HEK293 (cell line): Measurements from ENCODE around the gene PLEKHH3.

Experiments used
- CTCF ChIA-PET: fragments of 350-600 bp; formaldehyde crosslinking; extraction: SDS; loops from one replicate; lab custom pipeline; 2021; ENCODE audit warnings: antibody characterized with exemption; lab: Yijun Ruan, JAX
- POLR2A ChIA-PET: fragments of 300-600 bp; formaldehyde crosslinking; extraction: SDS; loops from one replicate; lab custom pipeline; 2020; ENCODE audit warnings: antibody characterized with exemption, inconsistent platforms; lab: Yijun Ruan, JAX
- H3K27ac ChIP-seq: fragments of 200-500 bp; sonication (Bioruptor generic); 2 replicates; pipeline ENCODE4 v1.5.1; 2014; ENCODE audit warnings: low read depth, low read length, control low read depth, inconsistent platforms; ENCODE audit errors: extremely low read depth
- H3K36me3 ChIP-seq, 2 experiments: fragments of 200-500 bp in 1 of 2; sonication (Bioruptor generic) in 1 of 2; 1 replicate in 1 of 2; 2 replicates in 1 of 2; pipeline ENCODE4 v1.5.1; 2014 to 2017; ENCODE audit warnings: inconsistent platforms in 2 of 2, low read length in 2 of 2; ENCODE audit not compliant: control insufficient read depth in 2 of 2, insufficient read depth in 1 of 2
- H3K4me1 ChIP-seq: fragments of 200-500 bp; sonication (Bioruptor generic); 2 replicates; pipeline ENCODE4 v1.5.1; 2014; ENCODE audit warnings: mild to moderate bottlenecking, low read length, inconsistent platforms; ENCODE audit not compliant: control insufficient read depth, insufficient read depth
- H3K4me3 ChIP-seq: 2 replicates; pipeline ENCODE4 v1.5.1; 2011; ENCODE audit warnings: low read depth, mild to moderate bottlenecking, control low read depth, low read length, moderate library complexity
- H3K9me3 ChIP-seq: fragments of 200-500 bp; sonication (Bioruptor generic); 2 replicates; pipeline ENCODE4 v1.5.1; 2014; ENCODE audit warnings: low read depth, low read length, inconsistent platforms; ENCODE audit not compliant: control insufficient read depth, insufficient read depth
- GLI2 ChIP-seq: fragments of 450-650 bp; formaldehyde crosslinking; IDR thresholded peaks from 2 replicates; pipeline ENCODE4; 2017; ENCODE audit warnings: missing biosample characterization, missing genetic modification characterization, low read depth, borderline replicate concordance
- SP3 ChIP-seq: fragments of 450-650 bp; formaldehyde crosslinking; IDR thresholded peaks from 2 replicates; pipeline ENCODE4 v1.5.1; 2016; ENCODE audit warnings: missing biosample characterization, missing genetic modification characterization
- YY1 ChIP-seq: fragments of 450-650 bp; formaldehyde crosslinking; IDR thresholded peaks from 2 replicates; pipeline ENCODE4 v1.5.1; 2018; ENCODE audit warnings: missing biosample characterization, missing genetic modification characterization
- ZBTB1 ChIP-seq: fragments of 450-650 bp; formaldehyde crosslinking; IDR thresholded peaks from 2 replicates; pipeline ENCODE4 v1.5.1; 2016; ENCODE audit warnings: missing biosample characterization, missing genetic modification characterization
- ZBTB21 ChIP-seq: fragments of 450-650 bp; formaldehyde crosslinking; IDR thresholded peaks from 2 replicates; pipeline ENCODE4 v1.5.1; 2017; ENCODE audit warnings: missing biosample characterization, missing genetic modification characterization
- ZFP3 ChIP-seq: fragments of 450-650 bp; formaldehyde crosslinking; IDR thresholded peaks from 2 replicates; pipeline ENCODE4 v1.5.1; 2016; ENCODE audit warnings: low read depth, missing biosample characterization, missing genetic modification characterization
- ZFP41 ChIP-seq: fragments of 450-650 bp; formaldehyde crosslinking; IDR thresholded peaks from 2 replicates; pipeline ENCODE4 v1.5.1; 2016; ENCODE audit warnings: missing biosample characterization, missing genetic modification characterization, borderline replicate concordance
- ZNF221 ChIP-seq: fragments of 450-650 bp; formaldehyde crosslinking; IDR thresholded peaks from 2 replicates; pipeline ENCODE4 v1.5.1; 2017; ENCODE audit warnings: missing biosample characterization, missing genetic modification characterization, borderline replicate concordance
- ZNF248 ChIP-seq: fragments of 450-650 bp; formaldehyde crosslinking; IDR thresholded peaks from 2 replicates; pipeline ENCODE4 v1.5.1; 2017; ENCODE audit warnings: missing biosample characterization, missing genetic modification characterization
- ZNF274 ChIP-seq, 2 experiments: fragments of 200-500 bp in 1 of 2; fragments of 450-650 bp in 1 of 2; sonication (Bioruptor generic) in 1 of 2; formaldehyde crosslinking in 1 of 2; IDR thresholded peaks; 2 replicates each; pipeline versions ENCODE4 v1.5.1 to v1.6.1; 2014 to 2016; ENCODE audit warnings: borderline replicate concordance in 1 of 2, inconsistent platforms in 1 of 2, low read length in 1 of 2, missing biosample characterization in 1 of 2, missing genetic modification characterization in 1 of 2
- ZNF311 ChIP-seq: fragments of 450-650 bp; formaldehyde crosslinking; IDR thresholded peaks from 2 replicates; pipeline ENCODE4 v1.5.1; 2017; ENCODE audit warnings: missing biosample characterization, missing genetic modification characterization, borderline replicate concordance
- ZNF37A ChIP-seq: fragments of 450-650 bp; IDR thresholded peaks from 2 replicates; pipeline ENCODE4 v1.5.1; 2018; ENCODE audit warnings: missing biosample characterization, missing genetic modification characterization
- ZNF426 ChIP-seq: fragments of 450-650 bp; formaldehyde crosslinking; IDR thresholded peaks from 2 replicates; pipeline ENCODE4 v1.5.1; 2017; ENCODE audit warnings: missing biosample characterization, missing genetic modification characterization, mild to moderate bottlenecking, inconsistent platforms, moderate library complexity
- ZNF433 ChIP-seq: fragments of 450-650 bp; formaldehyde crosslinking; IDR thresholded peaks from 2 replicates; pipeline ENCODE4 v1.5.1; 2016; ENCODE audit warnings: missing biosample characterization, missing genetic modification characterization, low read depth
- ZNF513 ChIP-seq: fragments of 450-650 bp; IDR thresholded peaks from 2 replicates; pipeline ENCODE4 v1.5.1; 2018; ENCODE audit warnings: missing biosample characterization, missing genetic modification characterization
- ZNF596 ChIP-seq: fragments of 450-650 bp; IDR thresholded peaks from 2 replicates; pipeline ENCODE4 v1.5.0; 2018; ENCODE audit warnings: missing biosample characterization, mild to moderate bottlenecking, missing genetic modification characterization, moderate library complexity
- ZNF623 ChIP-seq: fragments of 450-650 bp; formaldehyde crosslinking; IDR thresholded peaks from 2 replicates; pipeline ENCODE4 v1.5.1; 2016; ENCODE audit warnings: missing biosample characterization, missing genetic modification characterization
- ZNF830 ChIP-seq: fragments of 450-650 bp; IDR thresholded peaks from 2 replicates; pipeline ENCODE4 v1.5.0; 2018; ENCODE audit warnings: missing biosample characterization, missing genetic modification characterization, low read depth, mild to moderate bottlenecking, moderate library complexity
- TF ChIP-seq, protein P1 (sequence below): fragments of 450-650 bp; formaldehyde crosslinking; IDR thresholded peaks from 2 replicates; pipeline ENCODE4 v1.5.1; 2016; ENCODE audit warnings: missing biosample characterization, missing genetic modification characterization
- TF ChIP-seq, protein P2 (sequence below): fragments of 450-650 bp; formaldehyde crosslinking; IDR thresholded peaks from 2 replicates; pipeline ENCODE4 v1.5.1; 2016; ENCODE audit warnings: missing biosample characterization, missing genetic modification characterization
- TF ChIP-seq, protein P3 (sequence below): fragments of 450-650 bp; formaldehyde crosslinking; IDR thresholded peaks from 2 replicates; pipeline ENCODE4 v1.5.1; 2017; ENCODE audit warnings: missing biosample characterization, mild to moderate bottlenecking, missing genetic modification characterization, moderate library complexity

PLEKHH3 gene

DNA sequence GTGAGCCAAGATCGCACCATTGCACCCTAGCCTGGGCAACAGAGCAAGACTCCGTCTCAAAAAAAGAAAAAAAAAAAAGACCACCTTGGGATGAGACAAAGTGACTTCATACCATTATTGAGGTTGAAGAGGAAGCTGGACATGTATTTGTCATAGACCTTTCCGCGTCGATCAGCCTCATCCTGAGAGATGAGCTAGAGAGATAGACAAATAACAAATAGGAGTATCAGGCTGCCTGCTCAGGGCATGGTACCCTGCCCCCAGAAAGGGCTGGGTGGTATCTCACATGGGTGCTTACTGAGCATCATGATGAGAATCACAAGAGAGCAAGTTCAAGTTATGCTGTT lies 27.7 kb upstream of the PLEKHH3 start:
- no peaks in the 10 kb centered on the region for H3K4me1 ChIP-seq
- TF ChIP-seq ZBTB21 (tag by site-specific recombination) (no peak), ZFP3 (tag by site-specific recombination) (no peak), ZNF596 (tag by site-specific recombination) (no peak), ZNF513 (tag by site-specific recombination) (no peak), ZNF433 (tag by site-specific recombination) (no peak), YY1 (tag by site-specific recombination) (no peak), ZNF830 (no peak), GLI2 (tag by site-specific recombination) (no peak), ZNF426 (tag by site-specific recombination) (no peak), ZNF311 (tag by site-specific recombination) (no peak), ZNF248 (no peak), ZNF37A (tag by site-specific recombination) (no peak)
- TF ChIP-seq, protein P1, sequence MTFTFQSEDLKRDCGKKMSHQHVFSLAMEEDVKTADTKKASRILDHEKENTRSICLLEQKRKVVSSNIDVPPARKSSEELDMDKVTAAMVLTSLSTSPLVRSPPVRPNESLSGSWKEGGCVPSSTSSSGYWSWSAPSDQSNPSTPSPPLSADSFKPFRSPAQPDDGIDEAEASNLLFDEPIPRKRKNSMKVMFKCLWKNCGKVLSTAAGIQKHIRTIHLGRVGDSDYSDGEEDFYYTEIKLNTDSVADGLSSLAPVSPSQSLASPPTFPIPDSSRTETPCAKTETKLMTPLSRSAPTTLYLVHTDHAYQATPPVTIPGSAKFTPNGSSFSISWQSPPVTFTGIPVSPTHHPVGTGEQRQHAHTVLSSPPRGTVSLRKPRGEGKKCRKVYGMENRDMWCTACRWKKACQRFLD (tag by site-specific recombination): no peak
- TF ChIP-seq, all 188 proteins: peak for 0
- CTCF ChIA-PET: interaction anchor here (0.5 to 1.1 kb wide), 2 partner anchors 16 to 978 kb away, joined by 5 read pairs; no protein-coding TSS in a partner anchor
- no peaks in the 10 kb centered on the region for H3K9me3 ChIP-seq
- no peak overlapping the region for H3K27ac ChIP-seq
- no peak overlapping the region for H3K4me3 ChIP-seq
- peaks cover 45 to 94% of the 10 kb centered on the region in 2 experiments for H3K36me3 ChIP-seq
- POLR2A ChIA-PET: interaction anchor here (0.7 to 1.5 kb wide), 2 partner anchors 21 to 665 kb away, joined by 3 read pairs; no protein-coding TSS in a partner anchor

- TF ChIP-seq, protein P2, sequence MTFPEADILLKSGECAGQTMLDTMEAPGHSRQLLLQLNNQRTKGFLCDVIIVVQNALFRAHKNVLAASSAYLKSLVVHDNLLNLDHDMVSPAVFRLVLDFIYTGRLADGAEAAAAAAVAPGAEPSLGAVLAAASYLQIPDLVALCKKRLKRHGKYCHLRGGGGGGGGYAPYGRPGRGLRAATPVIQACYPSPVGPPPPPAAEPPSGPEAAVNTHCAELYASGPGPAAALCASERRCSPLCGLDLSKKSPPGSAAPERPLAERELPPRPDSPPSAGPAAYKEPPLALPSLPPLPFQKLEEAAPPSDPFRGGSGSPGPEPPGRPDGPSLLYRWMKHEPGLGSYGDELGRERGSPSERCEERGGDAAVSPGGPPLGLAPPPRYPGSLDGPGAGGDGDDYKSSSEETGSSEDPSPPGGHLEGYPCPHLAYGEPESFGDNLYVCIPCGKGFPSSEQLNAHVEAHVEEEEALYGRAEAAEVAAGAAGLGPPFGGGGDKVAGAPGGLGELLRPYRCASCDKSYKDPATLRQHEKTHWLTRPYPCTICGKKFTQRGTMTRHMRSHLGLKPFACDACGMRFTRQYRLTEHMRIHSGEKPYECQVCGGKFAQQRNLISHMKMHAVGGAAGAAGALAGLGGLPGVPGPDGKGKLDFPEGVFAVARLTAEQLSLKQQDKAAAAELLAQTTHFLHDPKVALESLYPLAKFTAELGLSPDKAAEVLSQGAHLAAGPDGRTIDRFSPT (tag by site-specific recombination): no peak
- TF ChIP-seq ZBTB1 (tag by site-specific recombination) (no peak), SP3 (tag by site-specific recombination) (no peak), ZNF274 (IDR thresholded peaks at IDR 0.05; ENCODE audit: low read length) (no peak), ZNF274 (tag by site-specific recombination; IDR thresholded peaks at IDR 0.05; ENCODE audit: borderline replicate concordance) (no peak), ZFP41 (no peak), ZNF221 (no peak), ZNF513 (tag by site-specific recombination) (no peak), ZNF623 (tag by site-specific recombination) (no peak), ZNF596 (tag by site-specific recombination) (no peak)
- TF ChIP-seq, protein P3, sequence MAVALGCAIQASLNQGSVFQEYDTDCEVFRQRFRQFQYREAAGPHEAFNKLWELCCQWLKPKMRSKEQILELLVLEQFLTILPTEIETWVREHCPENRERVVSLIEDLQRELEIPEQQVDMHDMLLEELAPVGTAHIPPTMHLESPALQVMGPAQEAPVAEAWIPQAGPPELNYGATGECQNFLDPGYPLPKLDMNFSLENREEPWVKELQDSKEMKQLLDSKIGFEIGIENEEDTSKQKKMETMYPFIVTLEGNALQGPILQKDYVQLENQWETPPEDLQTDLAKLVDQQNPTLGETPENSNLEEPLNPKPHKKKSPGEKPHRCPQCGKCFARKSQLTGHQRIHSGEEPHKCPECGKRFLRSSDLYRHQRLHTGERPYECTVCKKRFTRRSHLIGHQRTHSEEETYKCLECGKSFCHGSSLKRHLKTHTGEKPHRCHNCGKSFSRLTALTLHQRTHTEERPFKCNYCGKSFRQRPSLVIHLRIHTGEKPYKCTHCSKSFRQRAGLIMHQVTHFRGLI: no peak
- CTCF ChIA-PET: interaction anchor here (0.7 kb wide), 1 partner anchor 145 kb away, joined by 3 read pairs; no protein-coding TSS in a partner anchor
These were observed 25.7 kb upstream of the PLEKHH3 start for GRCh38 chr17:42702446-42702845.

More at GRCh38 chr17:42702446-42702845, 25.7 kb upstream of the PLEKHH3 start:
- Histone ChIP-seq H3K36me3 (peaks cover 32 to 86% of the 10 kb centered on the region in 2 experiments), H3K27ac (no peak overlapping the region), H3K4me1 (no peaks in the 10 kb centered on the region), H3K4me3 (no peak overlapping the region), H3K9me3 (no peaks in the 10 kb centered on the region)
- POLR2A ChIA-PET: interaction anchor here (0.6 kb wide), 1 partner anchor 610 kb away, joined by 4 read pairs; no protein-coding TSS in a partner anchor
